ENCODE results near the gene MRPS22. TPM values are rescaled to one million over a fixed set of nuclear protein-coding genes. Genes with fewer than 3 reads are reported as not detected.

MRPS22 gene
- total and polyA plus RNA-seq, 2 of the 8 experiments (the other 6 are each of a cell fraction or from before 2014, with no cell fraction given): 28.3 to 45.8 TPM

DNA sequence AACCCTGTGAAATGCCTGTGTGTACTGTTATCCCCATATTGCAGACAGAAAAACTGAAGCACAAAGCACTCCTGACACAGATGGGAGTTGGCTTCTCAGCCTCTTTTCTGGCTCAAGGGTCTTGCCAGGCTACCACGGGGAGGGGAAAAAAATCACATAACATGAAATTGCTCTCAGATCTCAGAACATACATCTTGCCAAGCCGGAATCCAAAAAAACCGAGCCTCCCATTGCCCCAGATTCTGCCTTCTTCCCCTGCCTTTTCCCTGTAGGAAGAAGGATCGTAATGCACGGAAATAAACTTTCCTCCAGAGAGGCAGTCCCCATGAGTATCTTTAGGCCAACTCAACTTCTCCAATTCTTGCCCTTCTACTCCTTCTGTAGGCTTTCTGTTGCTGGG lies 16.6 kb upstream of the MRPS22 start:
- Histone ChIP-seq H2BK5ac (ENCODE audit: low read depth, low read length) (no peak overlapping the region), H3K79me2 (ENCODE audit: control insufficient read depth in 1 of 2, insufficient read depth in 2 of 2, low read length in 2 of 2) (no peaks in the 10 kb centered on the region), H3K27ac (ENCODE audit: low read depth, low read length) (no peak overlapping the region), H4K8ac (ENCODE audit: extremely low read depth, insufficient read depth, low read length) (no peak overlapping the region), H3K36me3 (ENCODE audit: control insufficient read depth in 2 of 4, insufficient read depth in 4 of 4, low read length in 3 of 4) (no peaks in the 10 kb centered on the region), H4K91ac (replicated peaks; ENCODE audit: insufficient read length, low read length) (no peak overlapping the region), H3K27me3 (replicated peaks in 1 of 4; ENCODE audit: control insufficient read depth in 3 of 4, extremely low read depth in 1 of 4, insufficient read depth in 3 of 4, low read length in 3 of 4) (peaks cover 0 to 5% (median 4%) of the 10 kb centered on the region in 4 experiments; a peak in 3 of 7 replicates), H4K20me1 (replicated peaks in 1 of 2; ENCODE audit: control insufficient read depth in 1 of 2, insufficient read depth in 2 of 2, low read length in 2 of 2) (no peaks in the 10 kb centered on the region), H3K23me2 (ENCODE audit: low read depth, low read length) (no peaks in the 10 kb centered on the region), H2AFZ (ENCODE audit: low read length) (no peak overlapping the region), H3K18ac (ENCODE audit: extremely low read depth, low read length) (no peak overlapping the region), H2BK15ac (ENCODE audit: low read length) (no peak overlapping the region), H3K9me3 (ENCODE audit: insufficient read depth in 2 of 2, low read depth in 1 of 2, low read length in 1 of 2) (no peaks in the 10 kb centered on the region), H2BK12ac (ENCODE audit: low read depth, low read length) (no peak overlapping the region), H3K14ac (ENCODE audit: insufficient read length) (no peak overlapping the region), H2AK5ac (ENCODE audit: low read depth, low read length) (no peak overlapping the region), H2BK20ac (ENCODE audit: low read length) (no peak overlapping the region), H3K79me1 (ENCODE audit: low read depth, low read length) (no peaks in the 10 kb centered on the region), H3K4ac (replicated peaks; ENCODE audit: insufficient read length, low read depth, low read length) (no peak overlapping the region), H4K5ac (ENCODE audit: insufficient read length, low read depth, low read length) (no peak overlapping the region), H3K4me2 (ENCODE audit: insufficient read depth in 1 of 2, low read depth in 2 of 2, low read length in 2 of 2) (no peak overlapping the region), H3K4me3 (ENCODE audit: extremely low read depth in 1 of 4, insufficient read depth in 2 of 4, low read depth in 3 of 4, low read length in 4 of 4) (no peak overlapping the region), H3K56ac (replicated peaks; ENCODE audit: insufficient read length, low read depth, low read length) (no peak overlapping the region), H3K4me1 (replicated peaks in 1 of 4; ENCODE audit: control insufficient read depth in 3 of 4, insufficient read depth in 4 of 4, low read length in 3 of 4) (no peaks in the 10 kb centered on the region), H3K23ac (ENCODE audit: insufficient read length) (no peak overlapping the region), H3K9ac (replicated peaks in 1 of 4; ENCODE audit: extremely low read depth in 1 of 4, low read depth in 3 of 4, low read length in 3 of 4) (no peak overlapping the region), H2BK120ac (replicated peaks; ENCODE audit: low read depth, low read length) (no peak overlapping the region)
- POLR2A ChIA-PET (ENCODE audit: partially characterized antibody): no interaction called here
- FAIRE-seq: no peak
- TF ChIP-seq, protein P1, sequence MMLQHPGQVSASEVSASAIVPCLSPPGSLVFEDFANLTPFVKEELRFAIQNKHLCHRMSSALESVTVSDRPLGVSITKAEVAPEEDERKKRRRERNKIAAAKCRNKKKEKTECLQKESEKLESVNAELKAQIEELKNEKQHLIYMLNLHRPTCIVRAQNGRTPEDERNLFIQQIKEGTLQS (IDR thresholded peaks at IDR 0.05; ENCODE audit: insufficient read depth, low read depth, low read length): no peak
- TF ChIP-seq POLR2AphosphoS5 (IDR thresholded peaks at IDR 0.05; ENCODE audit: low read depth, low read length) (no peak), SP4 (IDR thresholded peaks at IDR 0.05; ENCODE audit: low read length) (no peak), JUND (IDR thresholded peaks at IDR 0.05; ENCODE audit: low read length) (no peak), NRF1 (IDR thresholded peaks at IDR 0.05; ENCODE audit: low read depth, low read length) (no peak), SIN3A (conservative IDR thresholded peaks at IDR 0.05 in 1 of 2, IDR thresholded peaks at IDR 0.05 in 1 of 2; ENCODE audit: low read depth in 1 of 2, low read length in 2 of 2) (no peak), BACH1 (IDR thresholded peaks at IDR 0.05; ENCODE audit: low read length) (no peak)
- WGBS, 2 experiments (ENCODE audit: extremely low coverage in 1 of 2, insufficient coverage in 1 of 2, insufficient read length in 1 of 2, insufficient replicate concordance in 2 of 2, low coverage in 1 of 2, low lambda C conversion rate in 2 of 2, missing lambda C conversion rate in 1 of 2): 78% methylated on average over 5 of the region's 5 CpGs; no CpG with 5 or more reads in 1 of the 2 experiments
- CTCF ChIA-PET (ENCODE audit: partially characterized antibody): interaction anchor here (0.9 to 4.7 kb wide), 8 partner anchors 10 to 404 kb away, joined by 3 to 58 read pairs (median 4); no protein-coding TSS in a partner anchor
- no peak for DNase-seq (ENCODE audit: low read depth in 1 of 2, low spot score in 2 of 2)

All from H1 (cell line).